IMR-90 (cell line): ENCODE results near the gene PCDHGB1. TPM values are rescaled to one million over a fixed set of nuclear protein-coding genes. Genes with fewer than 3 reads are reported as not detected.
A peak's percentile ranks its signal among the peaks of the same experiment; 100 is the strongest.

ENCODE experiments used
- ATAC-seq: fragments of 200-7000 bp; cut with Tn5 transposase; 2 replicates; pipeline ENCODE4 v1.9.1; 2020; ENCODE audit warnings: low read depth, mild to moderate bottlenecking, moderate library complexity
- BruUV-seq: library from RNA; stranded (reverse); fragments of 400-500 nt; replicated peaks from 2 replicates; lab custom pipeline; 2021; lab: Mats Ljungman, UMichigan
- CTCF ChIA-PET: fragments of 300-600 bp; formaldehyde crosslinking; extraction: SDS; loops from one replicate; lab custom pipeline; 2021; ENCODE audit warnings: antibody characterized with exemption; lab: Yijun Ruan, JAX
- POLR2A ChIA-PET: fragments of 300-600 bp; sonication (Branson Sonifier 250); formaldehyde crosslinking; loops from one replicate; lab custom pipeline; 2022; ENCODE audit warnings: antibody characterized with exemption; ENCODE audit not compliant: unreplicated experiment; lab: Charles Lee
- DNase-seq: peaks from one replicate; pipeline ENCODE4 v3.0.0; 2013
- H2AFZ ChIP-seq: replicated peaks from 2 replicates; pipeline ENCODE3; 2013; ENCODE audit warnings: low read length, mild to moderate bottlenecking; ENCODE audit not compliant: poor library complexity
- H2AK5ac ChIP-seq: 2 replicates; pipeline ENCODE4 v1.6.1; 2013; ENCODE audit warnings: low read depth, low read length, inconsistent platforms
- H2AK9ac ChIP-seq: replicated peaks from 2 replicates; pipeline ENCODE3; 2013; ENCODE audit warnings: mild to moderate bottlenecking, low read depth, low read length, moderate library complexity; ENCODE audit not compliant: poor library complexity
- H2BK120ac ChIP-seq: 2 replicates; pipeline ENCODE4 v1.6.1; 2013; ENCODE audit warnings: low read depth, low read length, inconsistent platforms
- H2BK15ac ChIP-seq: 3 replicates; pipeline ENCODE4 v1.6.1; 2013; ENCODE audit warnings: low read depth, low read length, inconsistent platforms
- H2BK20ac ChIP-seq: 2 replicates; pipeline ENCODE4 v1.6.1; 2013; ENCODE audit warnings: low read depth, mild to moderate bottlenecking, inconsistent platforms, low read length, moderate library complexity
- H2BK5ac ChIP-seq: 2 replicates; pipeline ENCODE4 v1.6.1; 2013; ENCODE audit warnings: mild to moderate bottlenecking, low read depth, low read length, inconsistent platforms; ENCODE audit not compliant: poor library complexity, severe bottlenecking
- H3K14ac ChIP-seq: replicated peaks from 2 replicates; pipeline ENCODE4 v1.6.1; 2013; ENCODE audit warnings: low read depth, low read length, inconsistent platforms
- H3K18ac ChIP-seq: 2 replicates; pipeline ENCODE4 v1.6.1; 2013; ENCODE audit warnings: low read depth, low read length, control low read depth
- H3K23ac ChIP-seq: 2 replicates; pipeline ENCODE4 v1.6.1; 2013; ENCODE audit warnings: low read depth, low read length, inconsistent platforms
- H3K27ac ChIP-seq: 2 replicates; pipeline ENCODE4 v1.5.1; 2013; ENCODE audit warnings: mild to moderate bottlenecking, control low read depth, low read length; ENCODE audit not compliant: insufficient read depth
- H3K27me3 ChIP-seq: 2 replicates; pipeline ENCODE4 v1.6.1; 2013; ENCODE audit warnings: low read length; ENCODE audit not compliant: control insufficient read depth, insufficient read depth
- H3K36me3 ChIP-seq: 2 replicates; pipeline ENCODE4 v1.6.1; 2013; ENCODE audit warnings: low read length, mixed read lengths; ENCODE audit not compliant: control insufficient read depth, insufficient read depth
- H3K4ac ChIP-seq: 2 replicates; pipeline ENCODE4 v1.6.1; 2013; ENCODE audit warnings: low read depth, low read length, inconsistent platforms
- H3K4me1 ChIP-seq: 2 replicates; pipeline ENCODE4 v1.6.1; 2013; ENCODE audit warnings: low read length, mixed read lengths; ENCODE audit not compliant: control insufficient read depth, insufficient read depth
- H3K4me2 ChIP-seq: 2 replicates; pipeline ENCODE4 v1.6.1; 2013; ENCODE audit warnings: low read depth, mild to moderate bottlenecking, control low read depth, low read length, moderate library complexity
- H3K4me3 ChIP-seq: 2 replicates; pipeline ENCODE4 v1.5.1; 2013; ENCODE audit warnings: low read depth, mild to moderate bottlenecking, control low read depth, low read length, moderate library complexity; ENCODE audit not compliant: insufficient read depth
- H3K56ac ChIP-seq: 2 replicates; pipeline ENCODE4 v1.6.1; 2013; ENCODE audit warnings: low read length, inconsistent platforms; ENCODE audit not compliant: insufficient read depth; ENCODE audit errors: extremely low read depth
- H3K79me1 ChIP-seq, 2 experiments: 2 replicates each; pipeline ENCODE4 v1.6.1; 2013; ENCODE audit warnings: low read length in 2 of 2, inconsistent platforms in 1 of 2, low read depth in 1 of 2
- H3K9ac ChIP-seq: 2 replicates; pipeline ENCODE4 v1.6.1; 2013; ENCODE audit warnings: low read depth, low read length, control low read depth
- H3K9me1 ChIP-seq: 2 replicates; pipeline ENCODE4 v1.6.1; 2013; ENCODE audit warnings: low read length, inconsistent platforms; ENCODE audit not compliant: insufficient read depth
- H3K9me3 ChIP-seq: 2 replicates; pipeline ENCODE4 v1.6.1; 2013; ENCODE audit warnings: low read length; ENCODE audit not compliant: control insufficient read depth, insufficient read depth
- H4K20me1 ChIP-seq: 2 replicates; pipeline ENCODE4 v1.6.1; 2013; ENCODE audit warnings: low read length, inconsistent platforms; ENCODE audit not compliant: insufficient read depth
- H4K5ac ChIP-seq: 2 replicates; pipeline ENCODE4 v1.6.1; 2013; ENCODE audit warnings: mild to moderate bottlenecking, low read depth, low read length, control low read depth
- H4K8ac ChIP-seq, 2 experiments: 2 replicates each; pipeline ENCODE4 v1.6.1; 2013; ENCODE audit warnings: low read depth in 2 of 2, low read length in 2 of 2, control low read depth in 1 of 2, inconsistent platforms in 1 of 2
- H4K91ac ChIP-seq: 2 replicates; pipeline ENCODE4 v1.6.1; 2013; ENCODE audit warnings: low read depth, low read length, inconsistent platforms; ENCODE audit not compliant: insufficient read depth
- CTCF ChIP-seq: conservative IDR thresholded peaks from 2 replicates; pipeline ENCODE4 v1.5.1; 2012; ENCODE audit warnings: mild to moderate bottlenecking, low read depth, low read length, improper control_type of control experiment
- MAFK ChIP-seq: IDR thresholded peaks from 2 replicates; pipeline ENCODE4 v1.6.1; 2012; ENCODE audit warnings: low read depth, low read length, improper control_type of control experiment
- MXI1 ChIP-seq: IDR thresholded peaks from 2 replicates; pipeline ENCODE4 v1.6.1; 2012; ENCODE audit warnings: low read depth, mild to moderate bottlenecking, low read length, moderate library complexity, borderline replicate concordance
- POLR2A ChIP-seq: IDR thresholded peaks from 2 replicates; pipeline ENCODE4 v1.6.1; 2012; ENCODE audit warnings: mild to moderate bottlenecking, low read depth, low read length
- RAD21 ChIP-seq: IDR thresholded peaks from 2 replicates; pipeline ENCODE4 v1.6.1; 2012; ENCODE audit warnings: low read length, improper control_type of control experiment
- SMC3 ChIP-seq: fragments of 150-350 bp; IDR thresholded peaks from 2 replicates; pipeline ENCODE4 v1.6.1; 2016; ENCODE audit warnings: low read depth, mild to moderate bottlenecking, antibody characterized with exemption, low read length, moderate library complexity
- WGBS, 2 experiments: methylation state at CpG; one replicate each; pipeline versions ENCODE4 v1.1.5 to v1.1.7; 2013; ENCODE audit warnings: missing lambda C conversion rate in 2 of 2; ENCODE audit not compliant: insufficient read length in 1 of 2; ENCODE audit errors: extremely low coverage in 2 of 2; 5-methylcytosine and 5-hydroxymethylcytosine counted together
- dilution Hi-C: fragments of 300-500 bp; cut with HindIII; formaldehyde crosslinking; loops from one replicate; pipeline ENCODE4 v1.14.3; 2018; ENCODE audit warnings: low sequenced_read_pairs; ENCODE audit not compliant: unreplicated experiment
- in situ Hi-C: fragments of 300-500 bp; cut with MboI; formaldehyde crosslinking; loops from 3 replicates; pipeline ENCODE4 v1.14.3; 2019; ENCODE audit warnings: low sequenced_read_pairs, inconsistent platforms, mixed read lengths
- intact Hi-C: fragments of 100-400 bp; cut with micrococcal nuclease; formaldehyde crosslinking; loops from 2 replicates; pipeline ENCODE4 v1.10.0; 2022
- polyA plus RNA-seq, 3 experiments: library from polyadenylated mRNA; depleted of rRNA; stranded (reverse); fragments of >200 nt; gene quantifications; 2 replicates each; pipeline ENCODE4 v1.2.3, GENCODE V29; 2012; ENCODE audit warnings: low replicate concordance in 1 of 3
- total RNA-seq: library from RNA; depleted of rRNA; stranded (reverse); fragments of >200 nt; gene quantifications from 2 replicates; pipeline ENCODE4 v1.2.3, GENCODE V29; 2012

Gene PCDHGB1
- total and polyA plus RNA-seq, 2 of the 4 experiments (the other 2 are of a cell fraction), result 1.9 to 3.6 TPM

GRCh38 chr5:141326088-141326854, 23.6 kb upstream of the PCDHGB1 start:
- no peak overlapping the region for H2AK9ac ChIP-seq
- peak overlapping the region; percentile 89 for H2BK120ac ChIP-seq
- ATAC-seq (peak; percentile 98), DNase-seq (peak; percentile 82)
- peak overlapping the region; percentile 84 for H4K91ac ChIP-seq
- H3K27ac ChIP-seq, result peak overlapping the region; percentile 96
- ChIA-PET POLR2A (no interaction called here), CTCF (interaction anchor here (0.6 to 1.1 kb wide), 5 partner anchors 11 to 234 kb away, joined by 3 to 4 read pairs (median 3); no protein-coding TSS in a partner anchor)
- peak overlapping the region; percentile 99 for H4K5ac ChIP-seq
- BruUV-seq, result no TSS peak
- H3K9me3 ChIP-seq, result peaks cover 15% of the 10 kb centered on the region; the same call in 1 of the 2 replicates
- H2BK15ac ChIP-seq, result no peak overlapping the region; the same call in 2 of the 3 replicates
- H2AFZ ChIP-seq, result peak overlapping the region; percentile 95
- H3K14ac ChIP-seq, result peak overlapping the region; percentile 98
- H3K56ac ChIP-seq, result peak overlapping the region; percentile 88
- in situ Hi-C loops (loop anchor here (5.0 kb wide), 1 partner anchor 236 kb away; no protein-coding TSS in a partner anchor), intact Hi-C loops (loop anchor here (1.0 to 5.0 kb wide), 3 partner anchors 36 to 238 kb away; partner anchors contain the start of genes PCDHGA10 and PCDHGA5), dilution Hi-C loops (no loop called here)
- peak overlapping the region; percentile 47 to 94 for H4K8ac ChIP-seq
- peak overlapping the region; percentile 96 for H3K4ac ChIP-seq
- peak overlapping the region; percentile 98 for H3K18ac ChIP-seq
- no peaks in the 10 kb centered on the region for H3K27me3 ChIP-seq
- no peaks in the 10 kb centered on the region for H3K9me1 ChIP-seq
- H3K4me1 ChIP-seq, result no peaks in the 10 kb centered on the region
- peak overlapping the region; percentile 87 for H2BK5ac ChIP-seq
- H3K9ac ChIP-seq, result peak overlapping the region; percentile 100
- H3K4me3 ChIP-seq, result peak overlapping the region; percentile 85
- peaks cover 2% of the 10 kb centered on the region for H3K36me3 ChIP-seq
- 0 out of 2 replicates have a peak overlapping the region, but pooled peaks have one; percentile 6 for H2BK20ac ChIP-seq
- H3K79me1 ChIP-seq, result no peaks in the 10 kb centered on the region; a peak in 1 of 4 replicates
- peak; percentile 64 for TF ChIP-seq RAD21
- peak; percentile 53; the same call in 1 of the 2 replicates for TF ChIP-seq POLR2A
- TF ChIP-seq SMC3, result peak; percentile 37
- peak; percentile 48; the same call in 1 of the 2 replicates for TF ChIP-seq MAFK
- peak; percentile 81 for TF ChIP-seq CTCF
- TF ChIP-seq MXI1, result no peak
- peak overlapping the region; percentile 85 for H3K23ac ChIP-seq
- H4K20me1 ChIP-seq, result no peaks in the 10 kb centered on the region
- no peak overlapping the region for H2AK5ac ChIP-seq
- peak overlapping the region; percentile 97 for H3K4me2 ChIP-seq
- 8% methylated on average over 12 of the region's 27 CpGs; no CpG with 5 or more reads in 1 of the 2 experiments for WGBS, 2 experiments
